Measurements from ENCODE around the gene RHOT2. TPM values are rescaled to one million over a fixed set of nuclear protein-coding genes. Genes with fewer than 3 reads are reported as not detected.

The RHOT2 gene
- total RNA-seq, 4 donors from 2014 or later, result 110 to 416 (median 239) TPM

DNA sequence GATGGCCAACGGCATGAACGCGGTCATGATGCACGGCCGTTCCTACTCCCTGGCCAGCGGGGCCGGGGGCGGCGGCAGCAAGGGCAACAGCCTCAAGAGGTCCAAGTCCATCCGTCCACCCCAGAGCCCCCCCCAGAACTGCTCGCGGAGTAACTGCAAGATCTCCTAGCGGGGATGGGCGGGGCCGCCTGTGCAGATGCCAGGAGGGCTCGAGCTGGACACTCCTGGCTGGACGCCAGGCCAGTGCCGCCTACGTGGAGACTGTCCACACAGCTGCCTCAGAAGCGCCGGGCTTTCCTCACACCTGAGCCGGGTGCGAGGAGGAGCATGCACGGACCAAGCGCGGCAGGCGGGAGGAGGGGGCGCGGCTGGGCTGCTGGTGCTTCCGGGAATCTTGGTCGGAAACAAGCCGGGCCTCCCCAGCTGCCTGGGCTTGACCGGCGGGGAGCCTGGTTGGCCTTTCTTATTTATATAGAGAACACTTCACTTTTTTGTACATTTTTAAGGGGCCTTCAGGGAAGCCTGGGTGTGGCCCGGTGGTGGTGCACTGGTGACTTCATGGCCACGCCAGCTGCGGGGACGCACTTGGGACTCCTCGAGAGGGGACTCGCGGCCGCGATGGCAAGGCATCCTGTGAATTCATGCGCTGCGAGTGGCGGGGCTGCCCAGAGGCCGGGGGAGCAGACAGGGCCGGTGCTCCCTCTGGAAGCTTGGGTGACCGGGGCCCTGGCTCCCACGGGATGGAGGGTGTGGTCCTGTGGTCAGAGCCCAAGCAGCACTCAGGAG, 40.3 kb upstream of the RHOT2 start:
- H3K27ac ChIP-seq, result no peak overlapping the region
- TF ChIP-seq, protein P1, sequence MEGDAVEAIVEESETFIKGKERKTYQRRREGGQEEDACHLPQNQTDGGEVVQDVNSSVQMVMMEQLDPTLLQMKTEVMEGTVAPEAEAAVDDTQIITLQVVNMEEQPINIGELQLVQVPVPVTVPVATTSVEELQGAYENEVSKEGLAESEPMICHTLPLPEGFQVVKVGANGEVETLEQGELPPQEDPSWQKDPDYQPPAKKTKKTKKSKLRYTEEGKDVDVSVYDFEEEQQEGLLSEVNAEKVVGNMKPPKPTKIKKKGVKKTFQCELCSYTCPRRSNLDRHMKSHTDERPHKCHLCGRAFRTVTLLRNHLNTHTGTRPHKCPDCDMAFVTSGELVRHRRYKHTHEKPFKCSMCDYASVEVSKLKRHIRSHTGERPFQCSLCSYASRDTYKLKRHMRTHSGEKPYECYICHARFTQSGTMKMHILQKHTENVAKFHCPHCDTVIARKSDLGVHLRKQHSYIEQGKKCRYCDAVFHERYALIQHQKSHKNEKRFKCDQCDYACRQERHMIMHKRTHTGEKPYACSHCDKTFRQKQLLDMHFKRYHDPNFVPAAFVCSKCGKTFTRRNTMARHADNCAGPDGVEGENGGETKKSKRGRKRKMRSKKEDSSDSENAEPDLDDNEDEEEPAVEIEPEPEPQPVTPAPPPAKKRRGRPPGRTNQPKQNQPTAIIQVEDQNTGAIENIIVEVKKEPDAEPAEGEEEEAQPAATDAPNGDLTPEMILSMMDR (IDR thresholded peaks at IDR 0.05), result no peak
- TF ChIP-seq POLR2A (IDR thresholded peaks at IDR 0.05), result no peak
- H3K4me1 ChIP-seq, result peaks cover 0 to 20% (median 4%) of the 10 kb centered on the region in 4 donors
- H3K9me3 ChIP-seq, result no peaks in the 10 kb centered on the region
- no peak overlapping the region for H3K4me3 ChIP-seq
- DNase-seq, result no peak
- no peaks in the 10 kb centered on the region for H3K27me3 ChIP-seq
- H3K36me3 ChIP-seq, result peaks cover 0 to 44% (median 0%) of the 10 kb centered on the region in 3 donors

DNA sequence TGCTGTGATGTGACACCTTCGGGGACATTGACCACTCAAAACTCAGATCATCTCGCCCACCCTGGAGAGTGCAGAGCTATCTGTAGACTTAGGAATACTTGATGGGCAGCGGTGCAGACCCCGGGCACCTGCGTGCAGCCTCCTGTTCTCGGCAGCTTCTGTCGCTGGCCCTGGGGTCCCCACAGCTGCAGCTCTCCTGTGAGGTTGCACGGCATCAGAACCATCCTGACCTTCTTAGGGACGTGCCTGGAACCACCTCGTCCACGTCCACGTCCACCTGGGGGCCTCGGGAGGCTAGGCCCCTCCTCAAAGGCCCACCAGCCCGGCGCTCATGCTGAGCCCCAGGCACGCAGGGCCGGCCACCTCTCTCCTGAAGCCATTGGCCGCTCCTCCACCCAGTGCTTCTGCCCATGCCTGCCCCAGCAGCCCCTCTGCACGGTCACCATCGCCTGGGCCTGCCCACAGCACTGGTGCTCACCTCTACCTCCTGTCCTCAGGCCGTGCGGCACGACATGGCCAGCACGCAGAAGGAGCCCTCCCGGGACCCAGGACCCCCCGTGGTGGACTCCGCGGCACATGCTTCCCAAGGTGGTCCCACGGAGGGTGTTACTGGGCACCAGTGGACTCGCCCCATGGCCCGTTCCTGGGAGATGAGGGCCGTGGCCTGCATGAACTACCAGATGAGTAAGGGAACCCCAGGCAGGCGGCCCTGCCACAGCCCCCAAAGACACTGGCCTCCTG, 39.4 kb upstream of the RHOT2 start:
- Histone ChIP-seq H3K9me3 (no peaks in the 10 kb centered on the region), H3K36me3 (peaks cover 0 to 49% (median 0%) of the 10 kb centered on the region in 3 donors), H3K27ac (no peak overlapping the region), H3K4me1 (peaks cover 0 to 20% (median 4%) of the 10 kb centered on the region in 4 donors), H3K27me3 (no peaks in the 10 kb centered on the region), H3K4me3 (no peak overlapping the region)
- TF ChIP-seq, protein P1 (IDR thresholded peaks at IDR 0.05), result no peak
- TF ChIP-seq POLR2A (IDR thresholded peaks at IDR 0.05), result no peak
- DNase-seq, result no peak

DNA sequence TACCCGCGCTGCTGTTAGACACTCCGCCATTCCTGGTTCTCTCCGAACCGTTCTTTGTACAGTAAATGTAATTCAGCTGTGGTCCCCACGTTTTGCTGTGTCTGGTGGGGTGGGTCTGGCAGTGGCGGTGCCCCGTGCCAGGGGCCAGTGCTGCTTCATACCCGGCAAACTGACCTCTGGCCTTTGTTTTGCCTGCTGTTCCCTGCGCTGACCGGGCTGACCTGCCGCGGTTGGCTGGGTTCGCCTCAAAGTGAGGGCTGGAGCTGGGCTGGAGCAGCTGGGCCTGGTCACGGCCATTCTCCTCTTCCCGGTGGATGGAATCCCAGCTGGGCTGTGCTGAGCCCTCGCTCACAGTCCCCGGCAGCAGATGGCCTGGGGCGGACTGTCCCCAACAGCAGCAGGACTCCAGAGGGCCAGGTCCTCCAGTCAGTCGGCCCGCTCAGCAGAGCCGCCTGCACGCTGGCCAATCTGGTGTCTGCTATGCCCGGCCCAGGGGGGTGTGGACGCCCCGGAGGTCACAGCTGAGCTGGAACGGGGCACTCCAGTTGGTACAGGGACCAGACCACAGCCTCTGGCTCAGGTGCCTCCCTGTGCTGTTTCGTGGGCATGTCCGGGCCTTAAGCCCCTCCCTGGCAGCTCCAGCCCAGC, 38.6 kb upstream of the RHOT2 start:
- peaks cover 0 to 57% (median 0%) of the 10 kb centered on the region in 3 donors for H3K36me3 ChIP-seq

DNA sequence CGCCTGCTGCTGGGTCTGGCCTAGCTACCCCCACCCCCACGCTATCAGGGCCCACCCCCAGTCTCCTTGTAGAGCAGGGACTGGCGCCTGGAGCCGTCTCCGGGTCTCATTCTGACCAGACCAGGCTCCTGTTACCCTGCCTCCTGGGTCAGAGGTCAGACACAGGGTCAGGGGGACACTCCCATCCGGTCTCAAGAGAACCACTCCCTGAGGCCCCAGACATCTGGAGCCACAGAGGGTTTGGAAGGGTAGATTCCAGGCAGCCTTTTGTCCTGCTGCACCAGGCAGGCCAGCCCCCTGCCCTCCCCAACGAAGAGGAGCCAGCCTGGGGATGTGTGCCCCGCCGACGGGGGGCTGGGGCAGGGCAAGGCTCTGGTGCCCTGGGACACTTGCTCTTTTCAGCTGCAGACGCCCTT, 38.1 kb upstream of the RHOT2 start:
- DNase-seq, result no peak
- no peak for TF ChIP-seq POLR2A (IDR thresholded peaks at IDR 0.05)
- Histone ChIP-seq H3K4me1 (peaks cover 0 to 21% (median 4%) of the 10 kb centered on the region in 4 donors), H3K27ac (no peak overlapping the region), H3K36me3 (peaks cover 0 to 56% (median 0%) of the 10 kb centered on the region in 3 donors), H3K4me3 (no peak overlapping the region), H3K9me3 (no peaks in the 10 kb centered on the region), H3K27me3 (no peaks in the 10 kb centered on the region)

More for the DNA sequence above, 38.6 kb upstream of the RHOT2 start:
- Histone ChIP-seq H3K4me3 (no peak overlapping the region), H3K4me1 (peaks cover 0 to 20% (median 4%) of the 10 kb centered on the region in 4 donors), H3K27ac (no peak overlapping the region), H3K27me3 (no peaks in the 10 kb centered on the region), H3K9me3 (no peaks in the 10 kb centered on the region)
- TF ChIP-seq, protein P1 (IDR thresholded peaks at IDR 0.05), result no peak
- TF ChIP-seq POLR2A (IDR thresholded peaks at IDR 0.05), result no peak
- no peak for DNase-seq

DNA sequence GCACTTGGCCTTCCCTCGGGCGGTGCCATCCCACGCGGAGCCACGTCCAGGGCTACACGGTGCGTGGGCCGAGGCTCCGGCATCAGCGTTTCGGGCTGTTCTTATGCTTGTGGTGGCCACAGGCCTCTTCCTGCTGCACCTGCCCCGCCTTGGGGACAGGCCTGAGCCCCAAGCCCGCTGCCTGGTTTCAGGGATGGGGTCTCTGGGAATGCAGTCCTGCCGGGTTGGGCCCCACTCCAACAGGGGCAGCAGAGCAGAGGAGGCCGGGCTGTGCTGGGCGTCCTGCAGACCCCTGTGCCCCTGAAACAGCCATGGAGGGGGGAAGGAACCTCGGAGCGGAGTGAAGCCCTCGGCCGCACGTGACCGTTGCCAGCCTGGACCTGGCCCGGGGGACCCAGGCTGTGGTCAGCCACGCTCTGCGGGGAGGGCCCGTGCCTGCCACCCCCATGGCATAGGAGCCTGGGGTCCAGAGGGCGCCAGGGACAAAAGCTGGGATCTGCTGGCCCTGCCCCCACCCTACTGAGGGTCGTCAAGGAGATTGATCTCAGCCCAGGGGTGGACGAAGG, 37.6 kb upstream of the RHOT2 start:
- Histone ChIP-seq H3K4me1 (peaks cover 0 to 26% (median 8%) of the 10 kb centered on the region in 4 donors), H3K9me3 (no peaks in the 10 kb centered on the region), H3K27ac (no peak overlapping the region), H3K27me3 (no peaks in the 10 kb centered on the region), H3K4me3 (no peak overlapping the region), H3K36me3 (peaks cover 0 to 51% (median 0%) of the 10 kb centered on the region in 3 donors)
- no peak for DNase-seq
- TF ChIP-seq POLR2A (IDR thresholded peaks at IDR 0.05), result no peak
- TF ChIP-seq, protein P1 (IDR thresholded peaks at IDR 0.05), result no peak

Measured in Peyer's patch (tissue), 4 donors.